ENCODE results near the gene FAM209B. TPM values are rescaled to one million over a fixed set of nuclear protein-coding genes. Genes with fewer than 3 reads are reported as not detected.

The FAM209B gene
- total RNA-seq, 6 experiments from 2014 or later: 0.44 TPM; not detected in 5

- H3K4me1 ChIP-seq: no peaks in the 10 kb centered on the region
- DNase-seq (no peak), ATAC-seq (peak in 1 of 4 donors; percentile 41)
- H3K4me3 ChIP-seq: no peak overlapping the region
- TF ChIP-seq CTCF (IDR thresholded peaks at IDR 0.05): no peak
- TF ChIP-seq POLR2A (IDR thresholded peaks at IDR 0.05): no peak
- H3K9me3 ChIP-seq: no peaks in the 10 kb centered on the region
- no peak overlapping the region for H3K27ac ChIP-seq
- peaks cover 0 to 2% (median 0%) of the 10 kb centered on the region in 4 donors for H3K36me3 ChIP-seq
- WGBS (ENCODE audit: insufficient coverage, low coverage, low lambda C conversion rate, missing lambda C conversion rate): 69% methylated on average over 3 of the region's 8 CpGs
- intact Hi-C loops (cut with DNase I): no loop called here
- no peaks in the 10 kb centered on the region for H3K27me3 ChIP-seq
Measured at GRCh38 chr20:56503916-56504315, 29.1 kb upstream of the FAM209B start.

GRCh38 chr20:56504373-56505005, 28.6 kb upstream of the FAM209B start:
- WGBS (ENCODE audit: insufficient coverage, low coverage, low lambda C conversion rate, missing lambda C conversion rate): 71% methylated on average over 9 of the region's 9 CpGs
- Histone ChIP-seq H3K27ac (no peak overlapping the region), H3K4me3 (no peak overlapping the region), H3K36me3 (peaks cover 0 to 2% (median 0%) of the 10 kb centered on the region in 4 donors), H3K27me3 (no peaks in the 10 kb centered on the region), H3K4me1 (no peaks in the 10 kb centered on the region), H3K9me3 (no peaks in the 10 kb centered on the region)
- TF ChIP-seq CTCF (IDR thresholded peaks at IDR 0.05): peak in 3 of 4 donors; percentile 23 to 28 (median 24)
- no peak for TF ChIP-seq POLR2A (IDR thresholded peaks at IDR 0.05)
- intact Hi-C loops (cut with DNase I): no loop called here
- DNase-seq (no peak), ATAC-seq (peak in 2 of 4 donors; percentile 39 to 43)

- Histone ChIP-seq H3K9me3 (no peaks in the 10 kb centered on the region), H3K36me3 (no peaks in the 10 kb centered on the region), H3K4me1 (no peaks in the 10 kb centered on the region), H3K4me3 (no peak overlapping the region), H3K27me3 (no peaks in the 10 kb centered on the region), H3K27ac (no peak overlapping the region)
- DNase-seq (no peak), ATAC-seq (peak; percentile 65 to 93 (median 88))
- intact Hi-C loops (cut with DNase I): no loop called here
- 46% methylated on average over 3 of the region's 3 CpGs for WGBS (ENCODE audit: insufficient coverage, low coverage, low lambda C conversion rate, missing lambda C conversion rate)
- TF ChIP-seq CTCF (IDR thresholded peaks at IDR 0.05): no peak
- TF ChIP-seq POLR2A (IDR thresholded peaks at IDR 0.05): no peak
Measured at GRCh38 chr20:56506103-56506502, 26.9 kb upstream of the FAM209B start.

- H3K4me1 ChIP-seq: no peaks in the 10 kb centered on the region
- intact Hi-C loops (cut with DNase I): no loop called here
- H3K27ac ChIP-seq: no peak overlapping the region
- DNase-seq (no peak), ATAC-seq (no peak)
- no peak for TF ChIP-seq POLR2A (IDR thresholded peaks at IDR 0.05)
- TF ChIP-seq CTCF (IDR thresholded peaks at IDR 0.05): no peak
- H3K27me3 ChIP-seq: no peaks in the 10 kb centered on the region
- H3K9me3 ChIP-seq: no peaks in the 10 kb centered on the region
- H3K36me3 ChIP-seq: peaks cover 0 to 22% (median under 1%) of the 10 kb centered on the region in 4 donors
- H3K4me3 ChIP-seq: no peak overlapping the region
- 85% methylated on average over 3 of the region's 10 CpGs for WGBS (ENCODE audit: insufficient coverage, low coverage, low lambda C conversion rate, missing lambda C conversion rate)
Measured at GRCh38 chr20:56511926-56512325, 21.1 kb upstream of the FAM209B start.
